HG02870 (cell line): ENCODE data around the gene DCAF12.
"Not testable (repeated sequence)": the region's sequence is repeated elsewhere in the genome, so short reads cannot be mapped to it uniquely, and the experiment has no call there.

ENCODE experiments used
- ATAC-seq: cut with Tn5 transposase; IDR thresholded peaks from one replicate; pipeline ENCODE4 v1.9.1; 2021; ENCODE audit warnings: mild to moderate bottlenecking, moderate library complexity; ENCODE audit not compliant: unreplicated experiment

DCAF12 gene

GRCh38 chr9:34126207-34127034, at the start of gene DCAF12:
TSS of gene DCAF12 (minus strand) at chr9:34126698. CDS start at chr9:34126431, 267 bp downstream.
- ATAC-seq: peak; percentile 71

DNA sequence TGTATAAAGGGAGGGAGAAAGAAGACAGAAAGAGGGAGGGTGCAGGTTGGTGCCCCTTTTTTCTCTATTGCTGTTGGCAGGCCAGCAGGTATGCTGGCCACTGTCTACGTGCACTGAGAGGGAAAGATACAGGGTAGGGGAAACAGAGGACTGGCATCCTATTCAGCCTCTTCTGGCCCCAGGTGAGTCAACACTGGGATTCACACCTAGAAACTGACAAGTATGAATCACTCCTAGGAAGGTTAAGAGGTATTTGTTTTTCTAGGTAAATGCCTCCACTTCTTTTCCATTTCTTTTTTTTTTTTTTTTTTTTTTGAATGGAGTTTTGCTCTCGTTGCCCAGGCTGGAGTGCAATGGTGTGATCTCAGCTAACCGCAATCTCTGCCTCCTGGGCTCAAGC, 49.6 kb upstream of the DCAF12 start:
- no peak for ATAC-seq

GRCh38 chr9:34171753-34172535, 45.4 kb upstream of the DCAF12 start:
- ATAC-seq: no peak

DNA sequence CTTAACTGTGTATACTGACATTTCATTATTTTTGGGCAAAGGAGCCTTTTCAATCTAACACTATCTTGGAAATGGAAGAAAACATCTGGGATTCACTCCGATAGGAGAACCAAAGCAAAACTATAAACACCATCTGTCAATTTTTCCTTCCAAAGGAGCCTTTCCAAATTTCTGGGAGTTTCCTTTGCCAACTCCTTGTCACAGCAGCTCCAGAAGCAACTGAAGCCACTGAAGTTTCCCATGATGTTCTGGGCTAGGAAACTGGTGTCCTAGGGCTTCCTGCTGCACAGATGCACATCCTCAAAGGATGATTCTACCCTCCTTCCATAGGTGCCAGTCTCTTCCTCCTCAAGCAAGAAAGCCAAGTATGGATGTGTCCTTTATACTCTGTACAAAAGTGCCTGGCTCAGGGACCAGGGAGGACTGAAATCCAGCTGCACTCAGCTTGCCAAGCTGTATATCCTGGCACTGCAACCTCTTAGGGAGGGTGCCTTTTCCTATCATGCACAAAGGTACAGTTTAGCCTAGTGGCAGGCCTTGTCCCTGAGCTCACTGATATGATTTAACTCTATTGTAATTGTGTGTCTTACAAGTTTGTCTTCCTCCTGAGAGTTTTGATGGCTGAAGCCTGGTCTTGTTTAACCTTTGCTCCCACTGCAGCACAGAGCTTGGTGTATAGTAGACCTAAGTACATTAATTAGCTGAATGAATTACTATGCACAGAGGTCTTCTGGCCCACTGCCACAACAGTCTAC, 43.9 kb upstream of the DCAF12 start:
- no peak for ATAC-seq

GRCh38 chr9:34169125-34169524, 42.6 kb upstream of the DCAF12 start:
- no peak for ATAC-seq

DNA sequence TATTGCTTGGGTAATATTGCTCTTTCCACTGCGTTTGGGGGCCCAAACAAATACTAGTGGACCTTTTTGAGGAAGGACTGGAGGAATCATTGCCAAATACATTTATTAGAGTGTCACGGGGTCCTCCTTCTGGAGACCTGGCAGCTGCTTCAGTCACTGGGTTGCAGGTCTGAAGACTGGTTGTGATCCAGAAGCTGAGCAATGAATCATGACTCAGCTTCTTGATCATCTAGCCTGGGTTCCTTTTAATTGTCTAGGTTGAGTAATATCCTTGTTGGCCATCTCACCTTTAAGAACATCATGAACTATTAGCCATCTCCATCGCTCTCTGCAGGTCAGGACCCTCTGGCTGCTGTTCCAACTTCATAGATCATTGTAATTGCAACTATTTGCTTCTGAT, 36.9 kb upstream of the DCAF12 start:
- ATAC-seq: no peak

- no peak for ATAC-seq
Measured at GRCh38 chr9:34158362-34158869, 31.9 kb upstream of the DCAF12 start.

GRCh38 chr9:34157898-34158297, 31.4 kb upstream of the DCAF12 start:
- ATAC-seq: no peak

- no peak for ATAC-seq
Measured at GRCh38 chr9:34157318-34157717, 30.8 kb upstream of the DCAF12 start.

DNA sequence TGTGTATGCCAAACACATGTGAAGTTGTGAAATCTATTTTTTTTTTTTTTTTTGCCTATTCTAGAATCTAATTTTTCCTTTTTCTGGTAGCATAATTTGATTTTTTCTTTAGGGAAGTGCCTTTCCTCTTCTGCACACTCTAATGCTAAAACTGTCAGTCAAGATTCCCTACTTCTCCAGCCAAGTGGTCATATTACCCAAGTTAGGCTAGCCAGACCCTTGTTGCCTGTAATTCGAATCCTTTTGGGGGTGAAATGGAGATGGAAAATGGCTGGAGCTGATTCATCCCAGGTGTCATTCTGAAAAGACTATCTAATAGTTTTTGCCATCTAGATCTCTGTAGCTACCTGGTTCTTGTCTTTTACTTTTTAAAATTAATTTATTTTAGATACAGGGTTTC, 27.6 kb upstream of the DCAF12 start:
- ATAC-seq: no peak

DNA sequence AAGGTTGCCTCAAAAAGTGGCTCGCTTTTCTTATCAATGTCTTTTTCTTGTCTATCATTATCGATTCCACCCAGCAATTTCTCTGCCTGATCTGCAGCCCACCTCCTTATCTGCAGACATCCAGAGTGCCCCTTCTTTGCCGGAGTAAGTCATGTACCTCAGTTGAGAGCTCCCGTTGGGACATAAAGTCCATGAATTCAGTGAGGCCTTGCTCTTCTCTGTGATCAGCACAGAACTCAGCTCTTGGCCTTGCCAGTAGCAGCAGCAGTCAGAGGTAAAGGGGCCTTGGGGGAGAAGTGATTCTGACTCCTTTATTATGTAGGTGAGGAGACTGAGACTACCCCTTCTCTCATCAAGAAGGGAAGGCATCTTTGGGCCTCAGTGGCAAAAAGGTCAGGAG, 24.9 kb upstream of the DCAF12 start:
- ATAC-seq: no peak

DNA sequence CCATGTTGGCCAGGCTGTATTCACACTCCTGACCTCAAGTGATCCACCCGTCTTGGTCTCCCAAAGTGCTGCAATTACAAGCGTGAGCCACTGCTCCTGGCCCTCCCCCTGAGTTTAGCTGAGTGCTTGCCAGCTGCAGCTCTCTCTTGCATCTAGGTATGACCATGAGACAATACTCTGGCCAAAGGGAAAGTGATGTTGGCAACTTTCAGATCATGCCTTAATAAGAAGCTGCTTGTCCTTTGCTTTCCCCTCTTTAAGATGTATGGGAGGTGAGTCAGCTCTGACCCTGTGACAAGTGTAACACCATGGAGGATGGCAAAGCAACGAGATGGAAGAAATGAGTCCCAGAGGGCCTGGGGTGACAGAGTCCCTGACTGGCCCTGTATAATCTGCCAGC, 18.7 kb upstream of the DCAF12 start:
- ATAC-seq: no peak

DNA sequence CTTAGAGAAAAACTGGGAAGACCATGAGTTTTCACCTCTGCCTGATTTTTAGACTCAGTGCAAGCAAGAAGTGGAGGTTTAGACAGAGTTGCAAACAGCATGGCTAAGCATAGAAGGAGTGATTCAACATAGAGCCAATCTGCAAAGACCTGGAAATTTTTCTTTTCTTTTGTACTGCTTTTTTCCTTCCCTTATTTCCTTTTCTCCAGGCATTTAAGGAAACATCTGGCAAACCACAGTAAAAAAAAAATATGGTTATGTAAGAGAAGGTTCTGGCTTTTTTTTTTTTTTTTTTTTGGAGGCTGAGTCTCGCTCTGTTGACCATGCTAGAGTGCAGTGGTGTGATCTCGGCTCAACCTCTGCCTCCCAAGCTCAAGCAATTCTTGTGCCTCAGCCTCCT, 16.6 kb upstream of the DCAF12 start:
- no peak for ATAC-seq

- ATAC-seq: no peak
Measured at GRCh38 chr9:34140853-34141252, 14.4 kb upstream of the DCAF12 start.

GRCh38 chr9:34139477-34140146, 13.1 kb upstream of the DCAF12 start:
- ATAC-seq: no peak

GRCh38 chr9:34138644-34139043, 12.1 kb upstream of the DCAF12 start:
- not testable (repeated sequence) for ATAC-seq

DNA sequence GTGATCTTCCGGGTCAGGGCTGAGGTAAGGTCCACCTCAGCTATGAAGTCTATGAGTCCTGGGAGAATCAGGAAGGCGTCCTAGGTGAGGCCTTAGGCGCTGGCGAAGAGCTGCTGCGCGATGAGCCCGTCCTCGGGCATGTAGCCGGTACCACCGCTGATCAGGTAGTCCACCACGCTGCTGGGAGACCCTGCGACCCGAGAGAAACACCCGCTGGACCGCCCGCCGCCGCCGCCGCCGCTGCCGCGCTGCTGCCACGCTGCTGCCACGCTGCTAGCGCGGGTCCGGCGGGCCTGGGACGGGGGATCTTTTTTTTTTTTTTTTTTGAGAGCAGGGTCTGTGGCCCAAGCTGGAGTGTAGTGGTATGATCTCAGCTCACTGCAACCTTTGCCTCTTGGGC, 8.0 kb upstream of the DCAF12 start:
- no peak for ATAC-seq

- no peak for ATAC-seq
Measured at GRCh38 chr9:34133436-34133949, 7.0 kb upstream of the DCAF12 start.

- ATAC-seq: no peak
Measured at GRCh38 chr9:34131571-34131970, 5.1 kb upstream of the DCAF12 start.
